GM12892 (cell line): Measurements from ENCODE around the gene PNKD.
"Not testable (repeated sequence)": the region's sequence is repeated elsewhere in the genome, so short reads cannot be mapped to it uniquely, and the experiment has no call there.

Experiments used
- DNase-seq: peaks from one replicate; pipeline ENCODE4 v3.0.0; 2011; ENCODE audit not compliant: insufficient read length
- FAIRE-seq: peaks from 2 replicates; lab custom pipeline; 2011; peaks lifted over from hg19 to GRCh38; lab: Jason Lieb, UNC
- POLR2A ChIP-seq: IDR thresholded peaks from 2 replicates; pipeline ENCODE4 v1.6.1; 2011; ENCODE audit warnings: low read depth, low read length, control low read depth
- POLR2AphosphoS5 ChIP-seq: IDR thresholded peaks from 2 replicates; pipeline ENCODE4 v1.6.1; 2011; ENCODE audit warnings: low read depth, low read length, control low read depth
- TAF1 ChIP-seq: IDR thresholded peaks from 2 replicates; pipeline ENCODE4 v1.6.1; 2011; ENCODE audit warnings: low read depth, mild to moderate bottlenecking, control low read depth, low read length, borderline replicate concordance

The PNKD gene

DNA sequence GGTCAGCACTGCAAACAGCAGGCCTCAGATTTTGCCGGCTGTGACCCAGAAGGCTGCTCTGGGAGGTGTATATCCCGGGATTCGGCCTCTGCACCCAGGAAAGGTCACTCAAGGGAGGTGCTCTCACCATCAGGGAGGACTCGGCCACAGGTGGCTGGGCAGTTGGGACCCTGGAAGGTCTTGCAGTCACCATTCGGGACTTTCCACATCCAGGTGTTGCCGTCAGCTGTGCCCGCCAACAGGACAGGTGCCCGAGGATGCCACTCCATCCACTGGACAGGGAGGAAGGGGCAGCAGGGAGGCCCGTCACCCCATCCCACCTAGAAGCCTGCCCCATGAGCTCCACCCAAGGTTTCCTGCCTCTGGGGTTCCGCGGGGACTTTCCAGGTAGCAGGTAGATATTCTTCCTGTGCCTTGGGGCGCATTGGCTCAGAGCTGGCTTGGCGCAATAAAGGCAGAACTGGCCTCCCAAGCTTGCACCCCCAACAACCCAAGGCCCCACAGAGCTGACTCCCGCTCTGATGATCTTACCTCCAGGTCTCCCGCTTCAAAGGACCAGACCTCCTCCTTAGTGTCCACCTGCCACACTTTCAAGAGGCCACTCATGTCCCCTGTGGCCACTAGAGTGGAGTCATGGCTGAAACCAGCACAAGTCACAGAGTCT is 3.9 kb upstream of the PNKD start:
- DNase-seq, result no peak
- TF ChIP-seq TAF1, result no peak
- no peak for TF ChIP-seq POLR2A
- TF ChIP-seq POLR2AphosphoS5, result no peak
- no peak for FAIRE-seq

DNA sequence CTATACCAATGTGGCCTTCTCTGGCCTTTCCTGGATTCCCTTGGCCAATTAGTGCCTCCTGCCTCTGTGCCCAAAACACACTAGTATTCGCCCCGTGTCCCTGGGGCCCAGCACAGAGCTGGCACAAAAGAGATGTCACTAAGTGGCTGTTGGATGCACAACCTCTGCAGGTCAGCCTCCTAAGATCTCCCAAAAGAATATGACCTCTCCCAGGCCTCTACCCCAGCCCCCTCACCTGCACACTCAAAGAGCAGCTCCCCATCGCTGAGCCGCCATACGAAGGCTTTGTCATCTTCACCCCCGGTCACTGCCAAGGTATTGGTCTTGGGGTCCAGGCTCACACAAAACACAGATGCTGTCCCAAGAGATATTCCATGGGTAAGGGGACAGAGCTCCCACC is 3.1 kb upstream of the PNKD start:
- TF ChIP-seq TAF1, result no peak
- no peak for TF ChIP-seq POLR2A
- no peak for TF ChIP-seq POLR2AphosphoS5

DNA sequence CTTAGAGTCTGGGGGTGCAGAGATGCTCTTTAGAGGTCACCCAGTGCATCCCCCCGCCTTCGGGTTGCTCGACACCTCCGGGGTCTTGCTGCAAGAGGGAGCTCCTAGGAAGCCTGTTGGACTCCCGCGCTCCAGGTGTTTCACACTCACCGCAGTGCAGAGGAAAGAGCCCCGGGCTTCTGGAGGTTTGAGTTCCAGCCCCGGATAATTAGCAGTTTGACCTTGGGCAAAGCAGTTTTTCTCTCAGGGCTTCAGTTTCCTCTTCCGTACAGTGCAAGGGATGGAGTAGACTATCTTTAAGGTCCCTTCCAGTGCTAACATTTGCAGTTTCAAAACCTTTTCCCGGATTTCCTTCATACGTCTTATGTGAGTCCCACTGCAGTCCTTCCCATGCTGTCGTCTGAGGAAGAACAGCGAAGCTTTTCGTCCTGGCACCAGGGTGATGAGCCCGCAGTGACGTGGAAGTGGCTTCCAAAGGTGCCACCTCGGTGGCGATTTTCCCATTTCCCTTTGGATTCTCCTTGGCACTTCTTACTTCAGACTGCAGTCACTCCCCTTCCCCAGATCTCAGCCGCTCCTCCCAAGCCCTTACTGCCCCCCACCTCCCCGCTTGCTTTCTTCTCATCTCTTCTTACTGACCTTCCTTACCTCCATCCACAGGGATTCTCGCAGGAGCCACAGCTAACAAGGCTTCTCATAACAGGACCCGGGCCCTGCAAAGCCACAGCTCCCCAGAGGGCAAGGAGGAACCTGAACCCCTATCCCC is 585 bp downstream of the PNKD start:
- DNase-seq, result no peak
- TF ChIP-seq POLR2AphosphoS5, result no peak
- TF ChIP-seq POLR2A, result no peak
- no peak for TF ChIP-seq TAF1
- FAIRE-seq, result no peak

More for the DNA sequence above, 3.1 kb upstream of the PNKD start:
- DNase-seq, result no peak
- no peak for FAIRE-seq

DNA sequence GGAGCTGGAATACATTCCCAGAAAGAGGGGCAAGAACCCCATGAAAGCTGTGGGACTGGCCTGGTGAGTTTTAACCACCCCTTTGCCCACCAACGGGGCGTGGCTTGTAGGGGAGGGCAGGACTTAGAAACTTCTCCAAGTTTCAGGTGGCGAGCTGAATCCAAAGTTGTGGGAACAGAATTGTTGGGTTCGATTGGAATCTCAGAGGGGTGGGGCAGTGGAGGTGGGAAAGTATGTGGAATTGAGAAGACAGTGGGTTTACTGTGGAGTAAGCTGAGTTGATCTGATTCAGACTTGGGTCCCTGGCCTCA is 1.1 kb downstream of the PNKD start:
- no peak for DNase-seq
- no peak for FAIRE-seq

DNA sequence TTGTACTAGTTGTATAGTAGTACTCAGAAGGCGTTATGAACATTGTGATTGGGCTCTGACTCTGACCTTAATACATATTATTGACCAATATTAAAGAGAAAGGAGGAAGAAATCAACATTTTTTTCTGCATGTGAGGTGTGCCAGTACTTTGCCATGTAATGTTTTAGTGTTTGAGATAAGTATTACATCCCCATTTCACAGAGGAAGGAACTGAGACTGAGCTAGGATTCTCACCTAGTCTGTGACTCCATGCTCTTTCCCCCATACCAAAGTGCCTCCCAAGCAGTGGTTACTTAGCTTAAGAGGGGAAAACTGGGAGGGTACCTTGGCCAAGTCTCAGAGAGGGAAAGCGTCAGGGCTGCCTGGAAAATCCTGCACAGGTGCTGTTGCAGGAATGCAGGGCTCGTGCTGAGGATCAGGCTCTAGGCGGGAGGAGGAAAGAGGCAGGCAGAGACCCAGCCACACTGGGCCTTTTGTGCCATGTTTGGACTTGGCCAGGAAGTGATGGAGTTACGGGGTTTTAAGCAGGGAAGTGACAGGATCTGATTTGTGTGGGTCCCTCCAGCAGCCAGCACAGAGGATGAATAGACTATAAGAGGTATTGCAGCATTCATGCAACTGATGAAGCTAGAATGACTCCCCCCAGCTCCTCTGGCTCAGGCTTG is 1.7 kb downstream of the PNKD start:
- no peak for DNase-seq
- TF ChIP-seq POLR2AphosphoS5 (no peak), POLR2A (no peak), TAF1 (no peak)
- FAIRE-seq, result no peak

More for the DNA sequence above, 1.1 kb downstream of the PNKD start:
- no peak for TF ChIP-seq POLR2A
- no peak for TF ChIP-seq POLR2AphosphoS5
- no peak for TF ChIP-seq TAF1

DNA sequence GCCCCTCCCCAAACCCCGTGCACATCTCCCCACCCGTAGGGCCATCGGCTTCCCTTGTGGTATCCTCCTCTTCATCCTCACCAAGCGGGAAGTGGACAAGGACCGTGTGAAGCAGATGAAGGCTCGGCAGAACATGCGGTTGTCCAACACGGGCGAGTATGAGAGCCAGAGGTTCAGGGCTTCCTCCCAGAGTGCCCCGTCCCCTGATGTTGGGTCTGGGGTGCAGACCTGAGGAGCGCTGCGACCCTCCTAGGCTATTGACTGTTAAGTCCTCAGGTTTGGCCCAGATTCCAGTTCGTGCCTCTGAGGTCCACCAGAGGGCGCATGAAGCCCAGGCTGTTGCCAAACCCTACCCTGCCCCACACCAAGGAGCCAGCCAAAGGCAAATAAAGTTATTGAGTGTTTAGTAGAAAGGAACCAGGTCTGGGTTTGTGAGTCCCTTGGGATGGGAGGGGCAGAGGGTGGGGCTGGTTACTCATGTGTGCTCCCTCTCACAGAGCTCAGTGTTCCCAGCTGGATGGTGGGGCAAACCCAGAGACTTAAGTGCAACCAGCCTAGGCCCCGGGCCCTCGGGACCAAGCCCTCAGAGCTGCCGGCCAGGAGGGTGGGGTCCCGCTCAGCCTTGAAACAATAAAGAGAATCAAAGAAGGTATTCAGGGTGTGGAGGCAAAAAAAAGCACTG is 2.4 kb downstream of the PNKD start:
- TF ChIP-seq TAF1 (no peak), POLR2AphosphoS5 (no peak), POLR2A (no peak)
- FAIRE-seq (peak; percentile 87), DNase-seq (peak; percentile 72)

DNA sequence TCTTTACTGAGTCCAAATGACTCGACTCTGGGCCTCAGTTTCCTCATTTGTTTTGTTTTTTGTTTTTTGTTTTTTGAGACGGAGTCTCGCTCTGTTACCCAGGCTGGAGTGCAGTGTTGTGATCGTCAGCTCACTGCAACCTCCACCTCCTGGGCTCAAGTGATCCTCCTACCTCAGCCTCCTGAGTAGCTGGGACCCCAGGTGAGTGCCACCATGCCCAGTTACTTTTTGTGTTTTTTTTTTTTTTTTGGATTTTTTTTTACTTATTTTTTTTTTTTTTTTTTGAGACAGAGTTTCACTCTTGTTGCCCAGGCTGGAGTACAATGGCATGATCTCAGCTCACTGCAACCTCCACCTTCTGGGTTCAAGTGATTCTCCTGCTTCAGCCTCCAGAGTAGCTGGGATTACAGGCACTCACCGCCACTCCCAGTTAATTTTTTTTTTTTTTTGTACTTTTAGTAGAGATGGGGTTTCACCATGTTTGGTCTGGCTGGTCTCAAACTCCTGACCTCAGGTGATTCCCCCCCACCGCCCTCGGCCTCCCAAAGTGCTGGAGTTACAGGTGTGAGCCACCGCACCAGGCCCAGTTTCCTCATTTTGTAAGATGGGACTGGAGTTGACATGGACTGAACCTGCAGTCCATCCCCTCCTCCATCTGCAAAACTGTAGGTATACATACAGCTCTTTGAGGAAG is 3.0 kb downstream of the PNKD start:
- not testable (repeated sequence) for FAIRE-seq, DNase-seq

DNA sequence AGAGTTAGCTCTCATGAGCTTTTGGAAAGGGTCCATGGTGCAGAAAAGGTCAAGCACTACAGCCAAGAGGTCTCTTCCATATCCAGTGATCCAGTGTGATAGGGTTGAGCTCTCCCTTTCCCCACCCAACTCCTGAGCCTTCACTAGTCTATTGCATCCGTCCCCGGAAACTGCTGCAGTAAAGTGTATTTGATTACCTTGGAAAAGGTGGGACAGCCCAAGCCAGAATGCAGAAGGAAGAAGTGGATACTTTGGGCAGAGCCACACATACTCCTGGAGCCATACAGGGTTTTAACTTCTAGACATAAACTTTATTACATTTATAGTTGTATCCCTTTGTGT is 3.6 kb downstream of the PNKD start:
- TF ChIP-seq POLR2A, result no peak
- no peak for TF ChIP-seq TAF1
- FAIRE-seq (no peak), DNase-seq (no peak)

DNA sequence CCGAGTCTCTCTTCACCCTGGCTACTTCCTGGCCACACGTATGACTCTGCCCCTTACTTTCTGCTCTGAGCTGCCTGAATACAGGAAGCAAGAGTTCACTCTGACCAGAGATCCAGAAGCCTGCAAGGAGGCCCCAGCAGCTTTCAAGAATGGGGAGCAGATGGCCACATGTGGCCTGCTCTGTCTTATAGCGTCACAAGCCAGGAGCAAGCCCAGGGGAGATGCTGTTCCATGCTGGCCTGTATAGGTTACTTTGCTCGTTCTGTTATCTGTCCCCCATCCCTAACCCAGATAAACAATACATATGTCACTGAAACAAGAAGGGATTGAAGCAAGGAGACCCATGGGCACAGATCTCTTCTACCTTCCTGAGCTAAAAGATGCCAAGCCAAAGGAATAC is 4.3 kb downstream of the PNKD start:
- TF ChIP-seq TAF1, result no peak
- no peak for TF ChIP-seq POLR2A
- TF ChIP-seq POLR2AphosphoS5, result no peak
- DNase-seq (no peak), FAIRE-seq (no peak)

DNA sequence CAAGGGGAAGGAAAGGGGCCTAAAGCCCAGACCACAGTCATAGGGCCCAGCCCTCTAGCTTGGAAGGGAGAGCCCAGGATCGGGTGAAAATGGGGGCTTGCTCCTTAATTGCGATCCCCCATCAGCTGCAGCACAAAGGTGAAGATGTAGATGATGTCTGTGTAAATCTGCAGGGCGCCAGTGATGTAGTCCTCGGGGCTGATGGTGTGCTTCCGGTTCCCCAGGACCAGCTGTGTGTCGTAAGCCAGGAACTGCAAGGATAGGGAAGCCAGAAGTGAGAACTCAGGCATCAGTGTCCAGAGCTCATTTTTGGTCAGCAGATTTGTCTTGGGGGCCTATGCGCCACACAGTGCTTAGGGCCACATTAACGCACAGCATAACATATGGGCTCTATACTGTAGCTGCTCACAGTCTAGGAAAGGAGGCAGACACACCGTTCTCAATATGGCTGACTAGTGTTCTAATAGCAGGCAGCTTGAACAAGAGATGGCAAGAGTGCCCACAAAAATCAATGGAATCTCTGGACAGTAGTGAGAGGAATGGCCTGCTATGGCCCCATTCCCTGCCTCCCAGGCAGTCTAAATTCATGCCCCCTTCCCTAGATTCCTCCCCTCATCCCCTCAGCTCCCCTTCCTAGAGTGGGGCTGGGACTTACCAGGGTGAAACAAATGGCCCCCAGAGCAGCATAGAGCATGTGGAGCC is 5.2 kb downstream of the PNKD start:
- TF ChIP-seq TAF1 (no peak), POLR2A (no peak), POLR2AphosphoS5 (no peak)
- no peak for DNase-seq
- no peak for FAIRE-seq

DNA sequence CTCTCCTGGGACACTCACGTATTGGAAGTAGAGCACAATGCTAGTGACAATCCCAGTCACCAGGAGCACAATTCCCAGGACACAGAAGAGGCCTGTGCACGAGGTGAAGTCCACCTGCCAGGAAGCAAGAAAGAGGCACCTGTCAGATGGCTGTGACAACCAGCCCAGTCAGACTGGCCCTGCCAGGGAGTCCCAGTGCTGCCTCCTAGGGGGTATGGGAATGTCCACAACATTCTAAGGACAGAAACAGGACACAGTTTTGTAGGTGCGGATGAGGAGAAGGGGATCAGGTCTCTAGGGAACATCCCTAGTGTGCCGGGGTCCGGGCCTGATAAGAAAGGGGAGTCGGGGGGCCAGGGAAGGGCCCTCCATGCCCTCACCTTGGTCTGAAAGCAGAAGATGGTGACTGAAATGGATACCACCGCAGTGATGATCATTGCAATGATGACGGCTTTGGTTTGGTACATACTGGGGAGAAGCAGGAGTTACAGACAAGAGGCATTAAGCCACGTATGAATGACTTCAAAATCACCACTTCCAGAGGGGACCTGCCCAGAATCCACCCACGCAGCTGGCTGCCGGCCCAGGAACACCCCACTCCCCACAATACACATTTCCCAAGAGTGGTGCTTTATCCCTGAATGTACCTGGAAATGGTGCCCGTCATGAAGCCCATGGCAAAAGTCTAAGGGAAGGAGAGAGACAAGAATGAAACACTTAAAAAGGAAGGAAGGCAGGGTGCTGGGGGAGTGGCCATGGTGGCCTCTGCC is 6.9 kb downstream of the PNKD start:
- FAIRE-seq (no peak), DNase-seq (no peak)
- TF ChIP-seq POLR2A (no peak), TAF1 (no peak), POLR2AphosphoS5 (no peak)
